H1 (cell line): Measurements from ENCODE around the gene GAS2L1. TPM values are rescaled to one million over a fixed set of nuclear protein-coding genes. Genes with fewer than 3 reads are reported as not detected.

Source experiments
- CTCF ChIA-PET: fragments of 300-600 bp; sonication (Branson Sonifier 250); formaldehyde crosslinking; loops from one replicate; lab custom pipeline; 2021; ENCODE audit not compliant: partially characterized antibody; lab: Charles Lee
- POLR2A ChIA-PET: fragments of 300-600 bp; sonication (Branson Sonifier 250); formaldehyde crosslinking; loops from one replicate; lab custom pipeline; 2021; ENCODE audit warnings: inconsistent platforms; ENCODE audit not compliant: partially characterized antibody; lab: Charles Lee
- DNase-seq, 2 experiments: peaks; one replicate each; pipeline versions ENCODE4 v3.0.0 to v3.0.0-alpha.2; 2010 to 2022; ENCODE audit warnings: low spot score in 2 of 2, low read depth in 1 of 2, mixed read lengths in 1 of 2
- FAIRE-seq: peaks from 2 replicates; lab custom pipeline; 2011; peaks lifted over from hg19 to GRCh38; lab: Jason Lieb, UNC
- H2AFZ ChIP-seq: 2 replicates; pipeline ENCODE4 v1.8.1; 2012; ENCODE audit warnings: low read length, inconsistent platforms
- H2AK5ac ChIP-seq: 2 replicates; pipeline ENCODE4 v1.6.1; 2013; ENCODE audit warnings: low read depth, low read length
- H2BK120ac ChIP-seq: replicated peaks from 2 replicates; pipeline ENCODE3; 2013; ENCODE audit warnings: low read depth, low read length, inconsistent platforms
- H2BK12ac ChIP-seq: 2 replicates; pipeline ENCODE4 v1.6.1; 2013; ENCODE audit warnings: low read depth, low read length
- H2BK15ac ChIP-seq: 2 replicates; pipeline ENCODE4 v1.6.1; 2013; ENCODE audit warnings: low read length
- H2BK20ac ChIP-seq: 2 replicates; pipeline ENCODE4 v1.6.1; 2013; ENCODE audit warnings: low read length
- H2BK5ac ChIP-seq: 2 replicates; pipeline ENCODE4 v1.6.1; 2013; ENCODE audit warnings: low read depth, low read length
- H3K14ac ChIP-seq: 2 replicates; pipeline ENCODE4 v1.6.1; 2013; ENCODE audit warnings: inconsistent platforms; ENCODE audit not compliant: insufficient read length
- H3K18ac ChIP-seq: 2 replicates; pipeline ENCODE4 v1.6.1; 2013; ENCODE audit warnings: low read length; ENCODE audit errors: extremely low read depth
- H3K23ac ChIP-seq: 2 replicates; pipeline ENCODE4 v1.6.1; 2013; ENCODE audit warnings: inconsistent platforms; ENCODE audit not compliant: insufficient read length
- H3K23me2 ChIP-seq: 2 replicates; pipeline ENCODE4 v1.6.1; 2013; ENCODE audit warnings: low read depth, low read length
- H3K27ac ChIP-seq: 2 replicates; pipeline ENCODE4 v1.6.1; 2011; ENCODE audit warnings: low read depth, low read length, inconsistent platforms
- H3K27me3 ChIP-seq, 4 experiments: replicated peaks in 1 of 4; 1 replicate in 1 of 4; 2 replicates in 3 of 4; pipeline versions ENCODE4 v1.6.1 to v1.8.1; 2011 to 2013; ENCODE audit warnings: low read length in 3 of 4, mild to moderate bottlenecking in 3 of 4, inconsistent platforms in 2 of 4, mixed read lengths in 2 of 4, moderate library complexity in 1 of 4; ENCODE audit not compliant: control insufficient read depth in 3 of 4, insufficient read depth in 3 of 4; ENCODE audit errors: extremely low read depth in 1 of 4
- H3K36me3 ChIP-seq, 4 experiments: 2 replicates each; pipeline versions ENCODE4 v1.6.1 to v1.8.1; 2011 to 2013; ENCODE audit warnings: mild to moderate bottlenecking in 4 of 4, low read length in 3 of 4, moderate library complexity in 2 of 4, control low read depth in 1 of 4, inconsistent platforms in 1 of 4; ENCODE audit not compliant: insufficient read depth in 4 of 4, control insufficient read depth in 2 of 4
- H3K4ac ChIP-seq: replicated peaks from 2 replicates; pipeline ENCODE3; 2013; ENCODE audit warnings: low read length, low read depth, mixed read lengths, inconsistent platforms; ENCODE audit not compliant: insufficient read length
- H3K4me1 ChIP-seq, 4 experiments: replicated peaks in 1 of 4; 1 replicate in 1 of 4; 2 replicates in 3 of 4; pipeline versions ENCODE4 v1.6.1 to v1.8.1; 2011 to 2013; ENCODE audit warnings: low read length in 3 of 4, inconsistent platforms in 2 of 4, mixed read lengths in 1 of 4; ENCODE audit not compliant: insufficient read depth in 4 of 4, control insufficient read depth in 3 of 4
- H3K4me2 ChIP-seq, 2 experiments: 2 replicates each; pipeline versions ENCODE4 v1.6.1 to v1.8.1; 2011 to 2013; ENCODE audit warnings: low read depth in 2 of 2, low read length in 2 of 2, control low read depth in 1 of 2, inconsistent platforms in 1 of 2, mild to moderate bottlenecking in 1 of 2; ENCODE audit not compliant: insufficient read depth in 1 of 2
- H3K4me3 ChIP-seq, 4 experiments: fragments of 200-600, 300-600 bp in 1 of 4; sonication (generic), shearing (Covaris generic), sonication (Bioruptor Twin) in 1 of 4; 2 replicates each; pipeline versions ENCODE4 v1.5.1 to v1.8.1; 2011 to 2016; ENCODE audit warnings: low read length in 4 of 4, low read depth in 3 of 4, control low read depth in 2 of 4, inconsistent platforms in 2 of 4, mild to moderate bottlenecking in 2 of 4, mixed read lengths in 1 of 4, moderate library complexity in 1 of 4; ENCODE audit not compliant: insufficient read depth in 2 of 4; ENCODE audit errors: extremely low read depth in 1 of 4
- H3K56ac ChIP-seq: replicated peaks from 2 replicates; pipeline ENCODE3; 2013; ENCODE audit warnings: low read depth, mild to moderate bottlenecking, mixed read lengths, low read length, inconsistent platforms; ENCODE audit not compliant: insufficient read length
- H3K79me1 ChIP-seq: 2 replicates; pipeline ENCODE4 v1.6.1; 2013; ENCODE audit warnings: low read depth, low read length, control low read depth
- H3K79me2 ChIP-seq, 2 experiments: 2 replicates each; pipeline versions ENCODE4 v1.6.1 to v1.8.1; 2012 to 2013; ENCODE audit warnings: low read length in 2 of 2, mild to moderate bottlenecking in 2 of 2, inconsistent platforms in 1 of 2; ENCODE audit not compliant: insufficient read depth in 2 of 2, control insufficient read depth in 1 of 2
- H3K9ac ChIP-seq, 4 experiments: replicated peaks in 1 of 4; 1 replicate in 1 of 4; 2 replicates in 3 of 4; pipeline versions ENCODE4 v1.6.1 to v1.8.1; 2011 to 2013; ENCODE audit warnings: low read depth in 3 of 4, low read length in 3 of 4, control low read depth in 2 of 4, mild to moderate bottlenecking in 2 of 4, moderate library complexity in 2 of 4, inconsistent platforms in 1 of 4; ENCODE audit errors: extremely low read depth in 1 of 4
- H3K9me3 ChIP-seq, 2 experiments: 2 replicates each; pipeline versions ENCODE4 v1.6.1 to v1.8.1; 2012 to 2013; ENCODE audit warnings: mild to moderate bottlenecking in 2 of 2, moderate library complexity in 2 of 2, control low read depth in 1 of 2, inconsistent platforms in 1 of 2, low read depth in 1 of 2, low read length in 1 of 2, mixed read lengths in 1 of 2; ENCODE audit not compliant: insufficient read depth in 2 of 2
- H4K20me1 ChIP-seq, 2 experiments: replicated peaks in 1 of 2; 2 replicates each; pipeline versions ENCODE3 to v1.8.1; 2011 to 2013; ENCODE audit warnings: inconsistent platforms in 2 of 2, low read length in 2 of 2, mild to moderate bottlenecking in 1 of 2; ENCODE audit not compliant: insufficient read depth in 2 of 2, control insufficient read depth in 1 of 2
- H4K5ac ChIP-seq: 2 replicates; pipeline ENCODE4 v1.6.1; 2013; ENCODE audit warnings: low read length, low read depth, mixed read lengths, inconsistent platforms; ENCODE audit not compliant: insufficient read length
- H4K8ac ChIP-seq: 2 replicates; pipeline ENCODE4 v1.8.0; 2013; ENCODE audit warnings: mild to moderate bottlenecking, moderate library complexity, low read length, inconsistent platforms; ENCODE audit not compliant: insufficient read depth; ENCODE audit errors: extremely low read depth
- H4K91ac ChIP-seq: replicated peaks from 2 replicates; pipeline ENCODE3; 2013; ENCODE audit warnings: low read length, mixed read lengths, inconsistent platforms; ENCODE audit not compliant: insufficient read length
- JUN ChIP-seq: IDR thresholded peaks from 2 replicates; pipeline ENCODE4 v1.6.1; 2011; ENCODE audit warnings: low read depth, mild to moderate bottlenecking, improper control_type of control experiment, low read length
- SAP30 ChIP-seq: fragments of 300-600 bp; sonication (generic); IDR thresholded peaks from 2 replicates; pipeline ENCODE4 v1.7.1; 2012; ENCODE audit warnings: low read length, moderate library complexity, mild to moderate bottlenecking, inconsistent platforms; ENCODE audit not compliant: insufficient read depth, insufficient replicate concordance
- TAF7 ChIP-seq: optimal IDR thresholded peaks from 2 replicates; pipeline ENCODE3; 2011; ENCODE audit warnings: low read depth, mild to moderate bottlenecking, inconsistent platforms, low read length, moderate library complexity, borderline replicate concordance
- WGBS, 2 experiments: shearing (Covaris generic) in 1 of 2; methylation state at CpG; one replicate each; pipeline versions ENCODE4 v1.1.6 to v1.1.7; 2013 to 2015; ENCODE audit warnings: low lambda C conversion rate in 2 of 2, mixed read lengths in 2 of 2, inconsistent platforms in 1 of 2, low coverage in 1 of 2, missing lambda C conversion rate in 1 of 2; ENCODE audit not compliant: insufficient replicate concordance in 2 of 2, insufficient coverage in 1 of 2, insufficient read length in 1 of 2; ENCODE audit errors: extremely low coverage in 1 of 2, missing lambda C conversion rate in 1 of 2; 5-methylcytosine and 5-hydroxymethylcytosine counted together
- polyA plus RNA-seq, 7 experiments: library from polyadenylated mRNA; depleted of rRNA in 3 of 7; stranded (reverse) in 5 of 7; unstranded in 2 of 7; fragments of >200 nt in 5 of 7; fragments of 200-250 nt in 2 of 7; gene quantifications; 1 replicate in 5 of 7; 2 replicates in 1 of 7; 4 replicates in 1 of 7; pipeline versions ENCODE4 v1.2.1 to v1.2.3, GENCODE V29; 2011 to 2013; ENCODE audit warnings: missing spikeins in 2 of 7, mixed read lengths in 2 of 7
- total RNA-seq: library from RNA; stranded (reverse); fragmentation: NEBNext Ultra II Directional; extraction: Animal tissue kit (Norgen Biotek cat#: 25700); gene quantifications from 2 replicates; pipeline ENCODE4 v1.2.1, GENCODE V29; 2021

Gene GAS2L1
- total and polyA plus RNA-seq, 2 of the 8 experiments (the other 6 are each of a cell fraction or from before 2014, with no cell fraction given), result 3.6 to 10.1 TPM

DNA sequence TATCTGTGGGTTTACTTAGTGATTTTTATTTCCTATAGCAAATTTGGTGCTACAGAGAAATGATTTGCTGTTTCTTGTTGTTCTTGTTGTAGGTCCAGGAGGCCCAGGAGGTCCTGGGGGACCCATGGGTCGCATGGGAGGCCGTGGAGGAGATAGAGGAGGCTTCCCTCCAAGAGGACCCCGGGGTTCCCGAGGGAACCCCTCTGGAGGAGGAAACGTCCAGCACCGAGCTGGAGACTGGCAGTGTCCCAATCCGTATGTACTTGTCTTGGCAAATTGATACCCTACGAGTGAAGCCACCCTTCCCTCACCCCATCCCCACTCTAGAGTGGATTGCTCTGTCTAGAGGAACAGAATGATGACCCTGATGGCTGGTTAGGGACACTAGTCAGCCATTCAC is 7.8 kb upstream of the GAS2L1 start:
- no peak overlapping the region for H4K5ac ChIP-seq
- no peak overlapping the region for H3K27ac ChIP-seq
- H3K9ac ChIP-seq, result no peak overlapping the region
- no peak overlapping the region for H3K4me2 ChIP-seq
- H3K4ac ChIP-seq, result no peak overlapping the region
- H3K23ac ChIP-seq, result no peak overlapping the region
- H3K4me3 ChIP-seq, result no peak overlapping the region
- ChIA-PET POLR2A (interaction anchor here (1.0 to 9.1 kb wide), 7 partner anchors 6 to 28 kb away, joined by 5 to 147 read pairs (median 17); partner anchors contain the start of genes EWSR1 and RHBDD3), CTCF (interaction anchor here (0.8 to 1.5 kb wide), 5 partner anchors 14 to 60 kb away, joined by 3 to 4 read pairs (median 3); no protein-coding TSS in a partner anchor)
- H4K91ac ChIP-seq, result no peak overlapping the region
- H3K27me3 ChIP-seq, result no peaks in the 10 kb centered on the region
- 89% methylated on average over 8 of the region's 8 CpGs; no CpG with 5 or more reads in 1 of the 2 experiments for WGBS, 2 experiments
- no peak for DNase-seq
- H3K23me2 ChIP-seq, result no peaks in the 10 kb centered on the region
- no peak overlapping the region for H3K18ac ChIP-seq
- H3K79me1 ChIP-seq, result no peaks in the 10 kb centered on the region; the same call in 1 of the 2 replicates
- no peak overlapping the region for H2BK12ac ChIP-seq
- no peaks in the 10 kb centered on the region for H3K4me1 ChIP-seq
- H2BK20ac ChIP-seq, result no peak overlapping the region
- H2BK120ac ChIP-seq, result no peak overlapping the region
- H3K36me3 ChIP-seq, result peaks cover 51 to 72% (median 60%) of the 10 kb centered on the region in 4 experiments
- H3K79me2 ChIP-seq, result no peaks in the 10 kb centered on the region
- TF ChIP-seq SAP30, result no peak
- no peak for TF ChIP-seq TAF7
- no peak for TF ChIP-seq JUN
- TF ChIP-seq, all 59 proteins: peak for 0
- Histone ChIP-seq H2BK15ac (no peak overlapping the region), H3K14ac (no peak overlapping the region), H2AK5ac (no peak overlapping the region), H4K8ac (no peak overlapping the region), H2BK5ac (0 out of 2 replicates have a peak overlapping the region, but pooled peaks have one; percentile 52), H3K9me3 (no peaks in the 10 kb centered on the region), H4K20me1 (peaks cover 10 to 17% of the 10 kb centered on the region in 2 experiments), H3K56ac (no peak overlapping the region), H2AFZ (no peak overlapping the region)
- FAIRE-seq, result no peak
